B cell (primary cell): ENCODE results near the gene TMCC3. TPM values are rescaled to one million over a fixed set of nuclear protein-coding genes. Genes with fewer than 3 reads are reported as not detected.

Experiments used
- ATAC-seq: fragments of 200-7000 bp; cut with Tn5 transposase; one replicate; pipeline ENCODE4 v1.10.0; 2021; ENCODE audit warnings: low read depth, mild to moderate bottlenecking, moderate number of reproducible peaks, moderate library complexity
- CTCF ChIA-PET: fragments of 350-600 bp; sonication (Branson Sonifier 250); formaldehyde crosslinking; loops from one replicate; lab custom pipeline; 2021; ENCODE audit warnings: antibody characterized with exemption, inconsistent platforms; lab: Charles Lee
- POLR2A ChIA-PET: fragments of 350-600 bp; sonication (Branson Sonifier 250); formaldehyde crosslinking; loops from one replicate; lab custom pipeline; 2021; ENCODE audit warnings: antibody characterized with exemption; lab: Charles Lee
- DNase-seq: peaks from one replicate; pipeline ENCODE4 v3.0.0; 2013
- H2AFZ ChIP-seq: 2 replicates; pipeline ENCODE4 v1.6.1; 2012; ENCODE audit warnings: mild to moderate bottlenecking, low read depth, low read length; ENCODE audit not compliant: insufficient read depth, poor library complexity, severe bottlenecking
- H3K27ac ChIP-seq, 2 donors: 1 replicate in 1 of 2; 2 replicates in 1 of 2; pipeline ENCODE4 v1.5.1; 2012 to 2013; ENCODE audit warnings: low read length in 2 of 2, mild to moderate bottlenecking in 2 of 2, moderate library complexity in 1 of 2
- H3K27me3 ChIP-seq, 4 experiments: fragments of 200-600 bp in 1 of 4; sonication (generic) in 1 of 4; replicated peaks in 1 of 4; 1 replicate in 2 of 4; 2 replicates in 2 of 4; pipeline versions ENCODE4 v1.6.1 to v1.7.0; 2013 to 2016; ENCODE audit warnings: low read length in 3 of 4, mild to moderate bottlenecking in 2 of 4, mixed read lengths in 1 of 4, moderate library complexity in 1 of 4; ENCODE audit not compliant: insufficient read depth in 4 of 4, control insufficient read depth in 3 of 4; ENCODE audit errors: control extremely low read depth in 1 of 4
- H3K36me3 ChIP-seq, 2 experiments: replicated peaks in 1 of 2; 1 replicate in 1 of 2; 2 replicates in 1 of 2; pipeline versions ENCODE4 v1.6.1 to v1.7.1; 2013; ENCODE audit warnings: low read length in 1 of 2; ENCODE audit not compliant: insufficient read depth in 2 of 2, control insufficient read depth in 1 of 2; ENCODE audit errors: control extremely low read depth in 1 of 2, extremely low read depth in 1 of 2
- H3K4me1 ChIP-seq, 2 donors: fragments of 200-600 bp in 1 of 2; sonication (generic) in 1 of 2; 1 replicate in 1 of 2; 2 replicates in 1 of 2; pipeline versions ENCODE4 v1.5.1 to v1.6.1; 2013 to 2017; ENCODE audit warnings: low read length in 2 of 2; ENCODE audit not compliant: control insufficient read depth in 2 of 2, insufficient read depth in 2 of 2
- H3K4me2 ChIP-seq: replicated peaks from 2 replicates; pipeline ENCODE3; 2012; ENCODE audit warnings: mild to moderate bottlenecking, low read depth, low read length; ENCODE audit not compliant: poor library complexity, severe bottlenecking
- H3K4me3 ChIP-seq, 5 experiments: fragments of 200-600 bp in 1 of 5; sonication (generic) in 1 of 5; 1 replicate in 3 of 5; 2 replicates in 2 of 5; pipeline versions ENCODE4 v1.5.1 to v1.7.0; 2011 to 2016; ENCODE audit warnings: low read length in 4 of 5, mild to moderate bottlenecking in 4 of 5, low read depth in 2 of 5, control low read depth in 1 of 5, moderate library complexity in 1 of 5; ENCODE audit not compliant: insufficient read depth in 1 of 5; ENCODE audit errors: control extremely low read depth in 1 of 5, extremely low read depth in 1 of 5
- H3K79me2 ChIP-seq: fragments of 200-600 bp; sonication (generic); one replicate; pipeline ENCODE4 v1.6.0; 2016; ENCODE audit warnings: low read length; ENCODE audit not compliant: control insufficient read depth, insufficient read depth
- H3K9ac ChIP-seq: fragments of 200-600 bp; sonication (generic); 2 replicates; pipeline ENCODE4 v1.6.1; 2017; ENCODE audit warnings: mild to moderate bottlenecking, low read length, moderate library complexity
- H3K9me3 ChIP-seq, 3 donors: one replicate each; pipeline versions ENCODE4 v1.6.1 to v1.7.1; 2013; ENCODE audit warnings: low read length in 2 of 3; ENCODE audit not compliant: control insufficient read depth in 2 of 3, insufficient read depth in 1 of 3; ENCODE audit errors: control extremely low read depth in 1 of 3
- H4K20me1 ChIP-seq: 2 replicates; pipeline ENCODE4 v1.6.0; 2012; ENCODE audit warnings: mild to moderate bottlenecking, low read length; ENCODE audit not compliant: insufficient read depth, control insufficient read depth, poor library complexity, severe bottlenecking
- H3K27ac Mint-ChIP-seq: one replicate; pipeline ENCODE4 v1.8.0; 2021; ENCODE audit warnings: mixed read lengths
- H3K27me3 Mint-ChIP-seq: one replicate; pipeline ENCODE4 v1.8.0; 2021; ENCODE audit warnings: mixed read lengths
- H3K4me1 Mint-ChIP-seq: one replicate; pipeline ENCODE4 v1.8.0; 2021; ENCODE audit warnings: mixed read lengths
- H3K4me3 Mint-ChIP-seq: one replicate; pipeline ENCODE4 v1.8.0; 2021; ENCODE audit warnings: mixed read lengths
- H3K9me3 Mint-ChIP-seq: one replicate; pipeline ENCODE4 v1.8.0; 2022; ENCODE audit warnings: mixed read lengths; ENCODE audit not compliant: insufficient read depth
- CTCF ChIP-seq: fragments of 200-600 bp; IDR thresholded peaks from one replicate; pipeline ENCODE4 v1.8.0; 2022; ENCODE audit warnings: antibody characterized with exemption, mild to moderate bottlenecking
- EZH2 ChIP-seq: IDR thresholded peaks from 2 replicates; pipeline ENCODE4 v1.6.1; 2012; ENCODE audit warnings: borderline replicate concordance, low read depth, mild to moderate bottlenecking, moderate library complexity, low read length; ENCODE audit not compliant: insufficient read depth, poor library complexity, severe bottlenecking
- WGBS: methylation state at CpG from one replicate; pipeline ENCODE4 v1.1.5; 2013; ENCODE audit warnings: missing lambda C conversion rate; ENCODE audit not compliant: insufficient coverage; 5-methylcytosine and 5-hydroxymethylcytosine counted together
- intact Hi-C: fragments of 100-400 bp; cut with micrococcal nuclease; formaldehyde crosslinking; loops from one replicate; pipeline ENCODE4 v1.10.0; 2022
- polyA plus RNA-seq: library from polyadenylated mRNA; depleted of rRNA; stranded (reverse); fragments of >200 nt; gene quantifications from 2 replicates; pipeline ENCODE4 v1.2.3, GENCODE V29; 2012
- total RNA-seq, 2 donors: library from RNA; stranded (reverse); fragments of 120-200 nt in 1 of 2; gene quantifications; 1 replicate in 1 of 2; 2 replicates in 1 of 2; pipeline versions ENCODE4 v1.2.3 to v1.2.4, GENCODE V29; 2013 to 2022

TMCC3 gene
- total and polyA plus RNA-seq, 2 donors (not counting 1 experiment from before 2014, with no cell fraction given), result 4.5 to 8.8 TPM

- Histone ChIP-seq H4K20me1 (peaks cover 12% of the 10 kb centered on the region), H3K27me3 (no peaks in the 10 kb centered on the region), H3K4me2 (no peak overlapping the region), H3K79me2 (peaks cover 13% of the 10 kb centered on the region), H3K9me3 (peaks cover 0 to 9% (median 3%) of the 10 kb centered on the region in 3 donors), H3K36me3 (peaks cover 0 to 3% of the 10 kb centered on the region in 2 experiments), H3K9ac (no peak overlapping the region), H2AFZ (no peak overlapping the region), H3K4me3 (no peak overlapping the region), H3K4me1 (no peaks in the 10 kb centered on the region), H3K27ac (no peak overlapping the region)
- H3K4me3 Mint-ChIP-seq, result no peak overlapping the region
- CTCF ChIA-PET, result no interaction called here
- no peak for DNase-seq
- POLR2A ChIA-PET, result no interaction called here
- H3K4me1 Mint-ChIP-seq, result no peaks in the 10 kb centered on the region
- no peak overlapping the region for H3K27ac Mint-ChIP-seq
- no CpG with 5 or more reads among the region's 3 CpGs for WGBS
- no peak for ATAC-seq
- peaks cover 4% of the 10 kb centered on the region for H3K9me3 Mint-ChIP-seq
- intact Hi-C loops, result no loop called here
- no peak for TF ChIP-seq CTCF
- TF ChIP-seq EZH2, result no peak
- H3K27me3 Mint-ChIP-seq, result no peaks in the 10 kb centered on the region
These were observed 19.3 kb downstream of the TMCC3 start for GRCh38 chr12:94631058-94631457.

GRCh38 chr12:94628819-94629472, 21.4 kb downstream of the TMCC3 start:
- H3K27ac ChIP-seq, result no peak overlapping the region
- DNase-seq (no peak), ATAC-seq (no peak)
- H4K20me1 ChIP-seq, result peaks cover 12% of the 10 kb centered on the region
- H3K4me1 ChIP-seq, result no peaks in the 10 kb centered on the region
- 93% methylated on average over 3 of the region's 6 CpGs for WGBS
- no peak overlapping the region for H3K4me3 ChIP-seq
- no peak overlapping the region for H3K27ac Mint-ChIP-seq
- intact Hi-C loops, result no loop called here
- no peak overlapping the region for H2AFZ ChIP-seq
- peaks cover 13% of the 10 kb centered on the region for H3K79me2 ChIP-seq
- H3K9ac ChIP-seq, result no peak overlapping the region
- no peaks in the 10 kb centered on the region for H3K27me3 Mint-ChIP-seq
- POLR2A ChIA-PET, result no interaction called here
- H3K9me3 Mint-ChIP-seq, result peaks cover 4% of the 10 kb centered on the region
- no peak overlapping the region for H3K4me2 ChIP-seq
- TF ChIP-seq EZH2 (no peak), CTCF (no peak)
- no peaks in the 10 kb centered on the region for H3K27me3 ChIP-seq
- H3K36me3 ChIP-seq, result peaks cover 0 to 3% of the 10 kb centered on the region in 2 experiments
- CTCF ChIA-PET, result interaction anchor here (0.6 kb wide), 1 partner anchor 792 kb away, joined by 3 read pairs; no protein-coding TSS in a partner anchor
- no peak overlapping the region for H3K4me3 Mint-ChIP-seq
- peaks cover 0 to 21% (median 4%) of the 10 kb centered on the region in 3 donors for H3K9me3 ChIP-seq
- no peaks in the 10 kb centered on the region for H3K4me1 Mint-ChIP-seq
